Measurements from ENCODE around the gene RSPH10B.
"Not testable (repeated sequence)": the region's sequence is repeated elsewhere in the genome, so short reads cannot be mapped to it uniquely, and the experiment has no call there.

The RSPH10B gene

GRCh38 chr7:5897369-5897919 lies 73.0 kb downstream of the RSPH10B start:
- not testable (repeated sequence) for H3K9me3 Mint-ChIP-seq; H3K36me3 Mint-ChIP-seq (ENCODE audit: low read depth); H3K27me3 Mint-ChIP-seq; ATAC-seq; H3K4me1 Mint-ChIP-seq; DNase-seq
- peak overlapping the region; percentile 71 for H3K27ac Mint-ChIP-seq
- H3K4me3 Mint-ChIP-seq = peak overlapping the region; percentile 79

- Mint-ChIP-seq H3K27ac (no peak overlapping the region), H3K27me3 (no peaks in the 10 kb centered on the region), H3K36me3 (ENCODE audit: low read depth) (no peaks in the 10 kb centered on the region), H3K4me1 (no peaks in the 10 kb centered on the region), H3K9me3 (no peaks in the 10 kb centered on the region), H3K4me3 (no peak overlapping the region)
- DNase-seq (no peak), ATAC-seq (no peak)
These were observed 78.0 kb downstream of the RSPH10B start for GRCh38 chr7:5892498-5892897.

GRCh38 chr7:5890244-5890643 lies 80.2 kb downstream of the RSPH10B start:
- not testable (repeated sequence) for H3K4me1 Mint-ChIP-seq; H3K27me3 Mint-ChIP-seq; ATAC-seq; DNase-seq; H3K9me3 Mint-ChIP-seq; H3K27ac Mint-ChIP-seq; H3K36me3 Mint-ChIP-seq (ENCODE audit: low read depth); H3K4me3 Mint-ChIP-seq

DNA sequence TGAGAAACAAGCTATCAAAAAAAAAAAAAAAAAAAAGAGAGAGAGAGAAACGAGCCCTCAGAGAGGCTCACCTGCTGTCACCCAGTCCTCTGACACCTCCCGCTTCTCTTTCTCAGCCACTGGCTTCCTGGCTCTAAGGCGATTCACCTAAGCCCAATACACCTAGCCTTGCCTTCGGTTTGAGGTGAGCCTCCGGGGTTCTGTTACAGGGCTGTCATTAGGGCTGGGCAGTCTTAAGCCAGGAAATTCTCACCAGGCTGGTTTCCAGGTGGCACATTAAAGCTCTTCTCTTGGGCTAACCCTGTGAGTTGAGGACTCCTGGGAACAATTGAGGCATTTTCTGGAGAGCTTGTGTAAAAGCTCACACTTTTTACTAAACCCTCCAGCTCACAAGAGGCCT lies 82.5 kb downstream of the RSPH10B start:
- not testable (repeated sequence) for H3K27ac Mint-ChIP-seq; H3K27me3 Mint-ChIP-seq; H3K4me1 Mint-ChIP-seq; DNase-seq; H3K9me3 Mint-ChIP-seq; H3K36me3 Mint-ChIP-seq (ENCODE audit: low read depth); ATAC-seq; H3K4me3 Mint-ChIP-seq

DNA sequence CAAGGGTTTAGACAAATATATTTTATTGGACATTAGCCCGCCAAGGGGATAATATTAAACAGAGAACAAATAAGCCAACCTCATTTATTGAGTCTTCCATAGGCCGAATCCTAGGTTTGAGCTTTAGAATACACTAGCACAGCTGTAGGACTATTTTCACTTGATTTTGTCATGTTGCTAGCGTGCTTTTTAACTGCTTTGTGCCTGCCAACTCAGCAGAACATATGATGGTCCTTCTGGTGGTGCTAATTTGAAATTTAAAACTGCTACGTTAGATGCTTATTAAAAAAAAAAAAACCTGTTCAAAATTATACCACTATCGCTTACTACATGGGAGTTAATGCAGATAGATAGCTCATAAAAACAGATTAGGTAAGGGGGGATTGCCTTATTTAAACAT lies 86.1 kb downstream of the RSPH10B start:
- H3K27me3 Mint-ChIP-seq; H3K9me3 Mint-ChIP-seq; H3K27ac Mint-ChIP-seq; ATAC-seq; H3K4me3 Mint-ChIP-seq; H3K36me3 Mint-ChIP-seq (ENCODE audit: low read depth); DNase-seq; H3K4me1 Mint-ChIP-seq: not testable (repeated sequence)

DNA sequence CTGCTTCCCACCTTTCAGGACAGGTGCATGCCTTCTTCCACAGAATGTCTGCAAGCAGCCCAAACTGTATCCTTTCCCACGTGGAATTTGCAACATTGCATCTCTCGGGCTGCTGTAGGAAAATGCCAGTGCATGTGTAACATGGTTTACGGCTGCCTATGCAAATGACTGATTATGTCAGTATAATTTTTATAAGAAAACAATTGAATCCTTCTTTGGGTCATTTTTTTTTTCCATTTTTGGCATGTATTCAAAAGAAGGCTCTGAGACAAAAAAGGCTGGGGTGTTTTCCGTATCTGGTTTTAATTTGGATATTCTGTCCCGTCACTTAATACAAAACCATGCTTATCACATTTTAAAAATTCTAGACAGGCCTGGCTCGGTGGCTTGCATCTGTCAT lies 90.4 kb downstream of the RSPH10B start:
- H3K4me3 Mint-ChIP-seq; ATAC-seq; DNase-seq; H3K27me3 Mint-ChIP-seq; H3K36me3 Mint-ChIP-seq (ENCODE audit: low read depth); H3K9me3 Mint-ChIP-seq; H3K4me1 Mint-ChIP-seq; H3K27ac Mint-ChIP-seq: not testable (repeated sequence)

GRCh38 chr7:5879591-5879990 lies 90.9 kb downstream of the RSPH10B start:
- H3K27me3 Mint-ChIP-seq; ATAC-seq; H3K27ac Mint-ChIP-seq; H3K36me3 Mint-ChIP-seq (ENCODE audit: low read depth); H3K4me3 Mint-ChIP-seq; H3K9me3 Mint-ChIP-seq; H3K4me1 Mint-ChIP-seq; DNase-seq: not testable (repeated sequence)
